ENCODE results near the gene PMEPA1.
A peak's percentile ranks its signal among the peaks of the same experiment; 100 is the strongest.

Gene PMEPA1

DNA sequence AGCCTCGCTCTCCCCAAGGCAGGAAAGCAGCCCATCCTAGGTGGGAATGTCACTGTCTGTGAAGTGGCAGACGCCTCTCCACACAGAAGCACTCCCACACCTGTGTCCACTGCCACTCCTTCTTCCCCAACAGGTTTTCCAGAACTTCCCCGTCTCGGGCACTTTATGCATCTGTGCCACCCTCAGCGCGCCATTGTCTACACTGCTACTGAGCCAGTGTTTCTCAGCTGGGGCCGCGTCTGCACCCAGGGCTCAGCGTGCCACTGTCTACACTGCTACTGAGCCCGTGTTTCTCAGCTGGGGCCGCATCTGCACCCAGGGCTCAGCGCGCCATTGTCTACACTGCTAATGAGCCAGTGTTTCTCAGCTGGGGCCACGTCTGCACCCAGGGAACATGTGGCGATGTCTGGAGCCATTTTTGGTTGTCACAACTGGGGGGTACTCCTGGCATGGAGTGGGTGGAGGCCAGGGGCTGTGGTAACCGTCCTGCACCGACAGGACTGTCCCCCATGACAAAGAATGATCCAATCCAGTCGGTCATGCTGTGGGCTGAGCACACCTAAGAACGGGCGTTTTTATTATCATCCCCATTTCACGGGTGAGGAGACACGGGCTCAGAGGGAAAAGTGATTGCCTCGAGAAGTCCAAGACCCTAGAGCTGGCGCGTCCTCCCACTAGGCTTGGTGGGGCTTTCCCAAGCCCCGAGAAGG is 47.9 kb downstream of the PMEPA1 start:
- Mint-ChIP-seq H3K27me3 (no peaks in the 10 kb centered on the region), H3K4me1 (ENCODE audit: low read depth) (peaks cover 20% of the 10 kb centered on the region), H3K36me3 (ENCODE audit: low read depth) (no peaks in the 10 kb centered on the region), H3K27ac (no peak overlapping the region), H3K4me3 (no peak overlapping the region), H3K9me3 (peaks cover 6% of the 10 kb centered on the region)

DNA sequence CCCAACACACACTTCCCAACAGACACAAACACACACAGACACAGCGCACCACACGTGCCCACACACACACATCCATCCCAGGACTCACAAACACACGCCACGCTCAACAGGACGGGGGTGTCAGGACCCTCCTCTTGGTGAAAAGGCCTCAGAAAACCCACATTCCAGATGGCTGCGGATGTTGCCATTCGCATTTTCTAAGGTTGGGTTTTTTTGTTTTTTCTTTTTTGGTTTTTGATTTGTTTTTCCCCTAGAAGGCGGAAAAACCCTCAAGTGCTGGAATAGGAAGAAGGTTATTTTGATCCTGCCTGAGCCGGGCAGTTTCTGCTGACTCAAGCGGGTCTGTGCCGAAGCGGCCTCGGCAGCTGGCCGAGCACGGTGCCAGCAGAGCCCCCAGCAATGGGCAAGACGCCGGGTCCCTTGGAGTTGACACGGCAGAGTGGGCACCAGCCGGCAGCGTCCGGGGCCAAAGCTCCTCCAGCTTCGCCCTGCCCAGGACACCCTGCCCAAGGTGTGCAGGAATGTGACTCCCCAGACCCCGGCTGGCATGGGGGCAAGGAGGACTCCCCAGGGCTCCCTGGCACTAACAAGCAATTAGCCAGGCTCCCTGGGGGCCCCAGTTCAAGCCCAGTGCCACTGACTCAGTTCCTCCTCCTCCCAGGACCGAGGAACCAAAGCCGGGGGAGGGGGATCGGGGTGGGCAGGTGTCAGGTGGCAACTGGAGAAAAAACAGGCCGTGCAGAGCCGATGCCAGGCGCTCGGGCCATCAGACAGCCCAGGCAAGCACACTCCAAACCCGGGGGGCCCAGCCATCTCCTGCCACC is 48.7 kb downstream of the PMEPA1 start:
- Mint-ChIP-seq H3K4me1 (ENCODE audit: low read depth) (peaks cover 20% of the 10 kb centered on the region), H3K27me3 (no peaks in the 10 kb centered on the region), H3K9me3 (peaks cover 6% of the 10 kb centered on the region), H3K36me3 (ENCODE audit: low read depth) (no peaks in the 10 kb centered on the region), H3K4me3 (no peak overlapping the region), H3K27ac (no peak overlapping the region)

DNA sequence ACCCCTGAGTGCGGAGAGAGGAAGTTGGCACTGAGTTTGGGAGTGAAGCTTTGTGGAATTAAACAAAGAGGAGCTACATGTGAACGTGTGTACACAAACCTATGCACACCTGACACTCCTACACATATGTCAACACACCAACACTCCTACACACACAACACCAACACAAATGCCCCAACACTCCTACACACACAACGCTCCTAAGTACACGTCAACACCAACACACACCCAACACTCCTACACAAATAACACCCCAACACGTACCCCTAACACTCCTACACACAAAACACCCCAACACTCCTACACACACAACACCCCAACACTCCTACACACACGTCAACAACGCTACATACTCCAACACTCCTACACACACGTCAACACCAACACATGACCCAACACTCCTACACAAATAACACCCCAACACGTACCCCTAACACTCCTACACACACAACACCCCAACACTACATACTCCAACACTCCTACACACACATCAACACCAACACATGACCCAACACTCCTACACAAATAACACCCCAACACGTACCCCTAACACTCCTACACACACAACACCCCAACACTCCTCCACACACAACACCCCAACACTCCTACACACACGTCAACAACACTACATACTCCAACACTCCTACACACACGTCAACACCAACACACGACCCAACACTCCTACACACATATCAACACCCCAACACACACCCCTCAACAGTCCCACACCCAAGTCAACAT is 49.5 kb downstream of the PMEPA1 start:
- H3K27me3 Mint-ChIP-seq = no peaks in the 10 kb centered on the region
- no peaks in the 10 kb centered on the region for H3K36me3 Mint-ChIP-seq (ENCODE audit: low read depth)
- H3K27ac Mint-ChIP-seq = no peak overlapping the region
- H3K4me1 Mint-ChIP-seq (ENCODE audit: low read depth) = peaks cover 20% of the 10 kb centered on the region
- H3K4me3 Mint-ChIP-seq = no peak overlapping the region
- peaks cover 6% of the 10 kb centered on the region for H3K9me3 Mint-ChIP-seq

DNA sequence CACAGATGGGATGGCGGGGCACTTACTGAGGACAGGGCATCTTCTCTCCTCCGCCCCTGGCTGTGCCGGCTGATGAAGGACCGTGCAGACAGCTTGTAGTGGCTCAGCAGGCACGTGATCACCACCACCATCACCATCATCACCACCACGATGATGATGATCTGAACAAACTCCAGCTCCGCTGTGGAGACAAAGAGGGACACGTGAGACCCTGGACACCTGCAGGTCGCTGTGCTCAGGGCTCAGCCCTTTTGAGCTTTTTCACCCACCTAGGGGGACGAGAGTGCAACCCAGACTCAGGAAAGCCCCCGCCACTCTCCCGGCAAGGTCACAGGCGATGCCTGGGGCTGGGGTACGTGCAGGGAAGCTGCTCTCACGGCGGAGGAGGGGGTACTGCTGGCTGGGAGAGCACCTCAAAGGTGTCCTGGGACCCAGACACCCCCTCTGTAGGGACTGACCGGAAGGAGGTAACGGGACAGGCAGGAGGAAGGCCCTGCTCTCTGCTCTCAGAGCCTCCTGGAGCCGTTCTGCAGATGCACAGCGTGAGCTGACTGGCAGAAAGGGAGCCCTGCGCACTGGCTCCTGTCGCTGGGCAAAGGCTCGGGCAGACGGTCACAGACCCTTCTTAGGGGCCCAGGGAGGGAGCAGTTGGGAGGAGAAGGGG is 50.2 kb downstream of the PMEPA1 start:
- peaks cover 6% of the 10 kb centered on the region for H3K9me3 Mint-ChIP-seq
- no peak overlapping the region for H3K4me3 Mint-ChIP-seq
- peaks cover 20% of the 10 kb centered on the region for H3K4me1 Mint-ChIP-seq (ENCODE audit: low read depth)
- H3K36me3 Mint-ChIP-seq (ENCODE audit: low read depth) = no peaks in the 10 kb centered on the region
- no peaks in the 10 kb centered on the region for H3K27me3 Mint-ChIP-seq
- no peak overlapping the region for H3K27ac Mint-ChIP-seq

DNA sequence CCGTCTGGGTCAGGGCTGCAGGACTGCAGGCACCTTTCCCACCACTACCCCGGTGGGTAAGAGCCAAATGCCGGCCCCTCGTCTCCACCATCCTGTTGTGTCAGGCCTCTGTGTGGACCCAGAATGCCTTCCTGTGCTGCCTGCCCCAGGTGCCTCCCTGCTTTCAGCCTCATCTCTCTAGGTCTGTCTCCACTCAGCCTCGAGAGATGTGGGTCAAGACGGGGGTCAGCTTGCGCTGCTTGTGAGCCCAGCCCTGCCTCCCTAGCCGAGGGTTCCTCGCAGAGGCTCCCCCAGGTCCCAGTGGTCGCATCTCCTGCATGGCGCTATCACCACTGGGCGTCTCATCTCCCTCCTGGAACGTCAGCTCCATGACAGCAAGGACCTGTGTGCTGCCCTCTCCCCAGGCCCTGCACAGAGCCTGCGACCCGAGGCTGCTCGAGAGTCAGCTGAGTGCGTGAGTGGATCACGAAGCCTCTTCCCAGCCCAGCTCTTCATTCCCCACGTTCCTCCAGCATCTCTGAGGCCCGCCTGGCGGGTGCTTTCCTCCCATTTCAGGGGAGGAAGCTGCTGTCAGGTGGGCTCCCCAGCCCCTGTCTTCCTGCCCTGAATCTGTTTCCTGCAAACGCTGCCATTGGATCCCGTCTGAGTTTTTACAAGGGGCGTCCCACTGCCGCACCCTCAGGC is 50.8 kb downstream of the PMEPA1 start:
- Mint-ChIP-seq H3K27me3 (no peaks in the 10 kb centered on the region), H3K9me3 (peaks cover 6% of the 10 kb centered on the region), H3K4me3 (no peak overlapping the region), H3K27ac (no peak overlapping the region), H3K4me1 (ENCODE audit: low read depth) (peaks cover 20% of the 10 kb centered on the region), H3K36me3 (ENCODE audit: low read depth) (no peaks in the 10 kb centered on the region)

DNA sequence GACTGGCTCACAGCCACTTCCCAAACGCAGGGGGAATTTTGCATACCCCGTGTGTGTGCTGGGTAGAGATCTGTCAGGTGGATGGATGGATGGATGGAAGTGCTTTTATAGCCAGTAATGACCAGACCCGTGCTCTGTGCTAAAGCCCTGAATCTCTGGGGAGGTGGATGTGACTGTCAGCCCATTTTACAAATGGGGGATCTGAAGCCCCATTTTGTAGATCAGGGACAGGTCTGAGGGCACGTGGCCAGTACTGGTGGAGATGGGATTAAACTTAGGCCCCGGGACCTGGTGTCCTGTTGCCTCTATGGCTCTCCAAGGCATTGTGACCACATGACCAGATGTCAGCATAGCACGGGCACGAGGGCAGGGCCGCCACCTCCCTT is 51.4 kb downstream of the PMEPA1 start:
- Mint-ChIP-seq H3K36me3 (ENCODE audit: low read depth) (no peaks in the 10 kb centered on the region), H3K4me1 (ENCODE audit: low read depth) (peaks cover 20% of the 10 kb centered on the region), H3K4me3 (no peak overlapping the region), H3K9me3 (peaks cover 6% of the 10 kb centered on the region), H3K27ac (peak overlapping the region; percentile 67), H3K27me3 (no peaks in the 10 kb centered on the region)

DNA sequence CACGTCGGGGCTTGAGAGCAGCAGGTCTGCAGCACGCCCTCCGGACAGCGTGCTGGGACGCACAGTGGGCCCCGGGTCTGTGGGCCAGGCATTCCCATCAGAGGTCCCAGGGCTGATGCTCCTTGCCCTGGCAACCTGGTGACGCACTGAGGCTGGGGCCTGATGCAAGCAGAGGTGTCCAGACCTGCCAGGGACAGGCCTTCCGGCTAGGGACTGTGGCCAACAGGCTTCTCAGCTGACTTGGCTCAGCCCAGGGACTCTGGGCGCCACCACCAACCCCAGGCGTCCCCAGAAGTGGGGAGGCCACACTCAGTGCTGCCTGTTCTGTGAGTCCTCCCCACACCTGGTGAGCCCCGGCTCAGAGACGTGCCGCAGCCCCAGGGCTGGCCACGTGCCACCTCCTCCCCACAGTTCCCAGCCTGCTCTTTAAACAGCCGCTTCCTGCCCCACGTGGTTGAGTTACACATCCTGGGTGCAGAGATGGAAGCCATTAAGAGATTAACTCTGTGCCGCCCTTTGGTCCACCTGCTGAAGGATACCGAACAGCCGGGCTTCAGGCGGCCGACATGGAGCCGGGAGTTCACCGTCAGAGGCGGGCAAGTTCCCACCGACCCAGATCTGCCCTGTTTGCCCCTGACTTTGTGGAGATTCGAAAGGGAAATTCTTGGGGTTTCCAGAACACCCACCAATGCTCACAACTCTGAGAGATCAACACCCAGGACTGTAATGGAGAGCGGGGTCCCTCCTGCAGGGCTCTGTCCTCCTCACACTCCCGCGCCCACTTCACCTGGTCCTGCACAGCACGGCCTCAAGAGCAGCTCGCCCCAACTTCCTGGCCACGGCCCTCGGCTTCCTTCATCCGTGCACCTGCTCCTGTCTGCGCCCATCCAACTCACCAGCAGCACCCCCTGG is 52.0 kb downstream of the PMEPA1 start:
- H3K36me3 Mint-ChIP-seq (ENCODE audit: low read depth) = no peaks in the 10 kb centered on the region
- no peak overlapping the region for H3K4me3 Mint-ChIP-seq
- peaks cover 20% of the 10 kb centered on the region for H3K4me1 Mint-ChIP-seq (ENCODE audit: low read depth)
- peaks cover 6% of the 10 kb centered on the region for H3K9me3 Mint-ChIP-seq
- H3K27me3 Mint-ChIP-seq = no peaks in the 10 kb centered on the region
- peak overlapping the region; percentile 67 for H3K27ac Mint-ChIP-seq

DNA sequence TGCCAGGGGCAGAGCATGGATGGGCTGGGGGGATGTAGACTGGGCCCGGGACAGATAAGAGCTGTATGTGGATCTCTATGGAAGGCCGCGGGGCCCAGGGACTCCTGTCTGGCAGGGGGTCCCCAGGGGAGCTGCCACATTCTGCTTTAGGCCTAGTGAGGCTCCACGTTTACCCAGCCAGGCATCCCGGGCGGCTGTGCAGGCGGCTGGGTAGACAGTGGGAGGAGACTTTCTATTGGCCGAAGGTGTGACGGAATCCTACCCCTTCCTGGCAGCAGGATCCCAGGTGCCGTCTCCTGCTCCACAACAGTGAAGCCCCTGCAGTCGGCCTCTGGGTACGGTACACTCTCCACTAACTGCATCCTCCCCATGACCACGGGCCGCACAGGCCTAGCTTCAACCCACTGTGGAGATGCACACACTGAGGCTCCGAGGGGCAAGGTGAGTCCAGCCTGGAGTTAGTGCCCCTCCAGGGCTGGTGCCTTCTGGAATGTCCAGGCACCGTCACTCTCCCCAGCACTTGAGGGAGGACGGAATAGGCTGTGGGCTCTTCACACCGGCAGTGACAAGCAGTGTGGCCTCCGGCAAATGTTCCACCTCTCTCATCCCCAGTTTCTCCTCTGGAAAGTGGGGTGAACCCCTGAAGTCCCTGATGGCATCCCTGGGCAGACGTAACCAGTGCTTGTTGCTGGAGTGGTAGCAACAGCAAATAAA is 52.8 kb downstream of the PMEPA1 start:
- Mint-ChIP-seq H3K4me3 (no peak overlapping the region), H3K27ac (no peak overlapping the region), H3K4me1 (ENCODE audit: low read depth) (peaks cover 20% of the 10 kb centered on the region), H3K27me3 (no peaks in the 10 kb centered on the region), H3K36me3 (ENCODE audit: low read depth) (no peaks in the 10 kb centered on the region), H3K9me3 (peaks cover 6% of the 10 kb centered on the region)

DNA sequence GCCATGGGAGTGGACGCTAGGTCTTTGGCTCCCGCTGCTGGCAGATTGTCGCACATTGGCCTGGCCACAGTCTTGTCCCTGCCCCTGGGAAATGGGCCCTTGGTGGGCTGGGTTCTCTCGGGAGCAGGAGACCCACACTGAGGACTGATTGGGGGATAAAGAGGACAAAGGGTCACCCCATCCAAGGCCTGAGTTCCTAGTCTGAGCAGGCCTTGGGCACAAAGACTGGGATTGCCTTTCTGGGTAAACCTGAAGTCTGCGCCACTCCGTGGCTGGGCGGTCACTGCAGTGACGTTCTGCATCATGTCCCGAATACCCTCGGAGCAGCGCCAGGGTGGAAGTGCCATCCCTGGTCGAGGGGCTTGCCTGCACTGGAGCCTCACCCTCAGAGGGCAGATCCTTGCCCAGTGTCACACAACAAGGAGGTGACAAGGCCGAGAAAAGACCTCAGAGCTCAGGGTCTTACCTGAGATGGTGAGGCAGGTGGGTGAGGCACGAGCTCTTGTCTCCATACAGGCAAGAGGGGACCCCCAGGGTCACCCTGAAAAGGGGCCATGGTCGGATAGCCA is 53.5 kb downstream of the PMEPA1 start:
- no peaks in the 10 kb centered on the region for H3K27me3 Mint-ChIP-seq
- H3K36me3 Mint-ChIP-seq (ENCODE audit: low read depth) = no peaks in the 10 kb centered on the region
- peaks cover 6% of the 10 kb centered on the region for H3K9me3 Mint-ChIP-seq
- H3K4me3 Mint-ChIP-seq = no peak overlapping the region
- H3K4me1 Mint-ChIP-seq (ENCODE audit: low read depth) = peaks cover 20% of the 10 kb centered on the region
- no peak overlapping the region for H3K27ac Mint-ChIP-seq

DNA sequence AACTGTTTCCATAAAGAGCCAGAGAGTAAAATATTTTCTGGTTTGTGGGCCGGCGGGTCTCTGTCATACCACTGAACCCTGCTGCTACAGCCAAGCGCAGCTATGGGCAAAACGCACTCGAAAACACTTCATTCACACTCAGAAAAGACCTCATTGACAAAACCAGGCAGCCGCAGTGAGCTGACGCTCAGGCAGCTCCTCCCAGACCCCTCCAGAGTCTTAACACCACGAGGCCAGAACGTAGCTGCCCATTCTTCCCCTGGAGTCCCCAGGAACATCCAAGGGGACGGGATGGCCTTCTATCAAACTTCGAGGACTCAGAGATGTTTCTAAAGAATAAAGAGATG is 54.0 kb downstream of the PMEPA1 start:
- no peak overlapping the region for H3K4me3 Mint-ChIP-seq
- no peaks in the 10 kb centered on the region for H3K36me3 Mint-ChIP-seq (ENCODE audit: low read depth)
- no peaks in the 10 kb centered on the region for H3K27me3 Mint-ChIP-seq

DNA sequence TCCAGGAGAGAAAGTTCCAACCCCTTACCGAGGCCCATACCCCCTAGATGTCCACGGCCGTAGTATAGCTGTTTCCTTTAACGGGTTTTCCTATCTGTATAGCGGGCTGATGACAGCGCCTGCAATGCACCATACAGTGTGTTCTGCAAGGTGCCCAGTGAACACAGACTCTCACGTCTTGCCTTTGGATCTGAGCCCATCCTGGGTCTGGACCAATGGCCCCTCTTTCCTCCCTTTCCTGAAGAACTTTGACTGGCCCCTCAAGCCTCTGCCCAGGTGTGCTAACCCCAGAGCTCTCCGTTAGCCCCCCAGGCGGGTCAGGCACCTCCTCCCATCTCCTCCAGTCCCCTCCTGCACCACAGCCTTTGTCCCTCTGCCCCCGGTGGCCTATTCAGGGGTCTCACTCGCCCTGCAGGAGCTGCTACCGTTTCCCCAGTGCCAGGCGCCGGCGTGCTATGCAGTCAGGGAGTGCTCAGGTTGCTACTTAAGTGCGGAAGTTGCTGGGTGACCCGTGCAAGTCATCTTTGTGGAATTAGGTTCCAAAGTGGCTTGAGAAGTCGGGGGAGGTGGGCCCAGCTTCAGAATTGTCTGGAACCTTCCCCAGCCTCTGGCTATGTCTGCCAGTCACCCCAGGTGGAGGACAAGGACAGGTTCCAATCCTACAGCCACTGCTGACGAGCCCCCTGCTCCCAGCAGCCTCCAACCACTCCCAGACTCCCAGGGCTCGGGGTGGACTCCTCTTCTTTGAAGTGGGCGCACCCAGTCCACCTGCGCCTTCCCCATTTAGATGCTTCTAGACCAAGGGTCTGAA is 54.6 kb downstream of the PMEPA1 start:
- Mint-ChIP-seq H3K4me1 (ENCODE audit: low read depth) (peaks cover 20% of the 10 kb centered on the region), H3K4me3 (no peak overlapping the region), H3K9me3 (no peaks in the 10 kb centered on the region), H3K27ac (no peak overlapping the region), H3K36me3 (ENCODE audit: low read depth) (no peaks in the 10 kb centered on the region), H3K27me3 (no peaks in the 10 kb centered on the region)

More for the DNA sequence above, 54.0 kb downstream of the PMEPA1 start:
- H3K4me1 Mint-ChIP-seq (ENCODE audit: low read depth) = peaks cover 20% of the 10 kb centered on the region
- peaks cover 5% of the 10 kb centered on the region for H3K9me3 Mint-ChIP-seq
- no peak overlapping the region for H3K27ac Mint-ChIP-seq

DNA sequence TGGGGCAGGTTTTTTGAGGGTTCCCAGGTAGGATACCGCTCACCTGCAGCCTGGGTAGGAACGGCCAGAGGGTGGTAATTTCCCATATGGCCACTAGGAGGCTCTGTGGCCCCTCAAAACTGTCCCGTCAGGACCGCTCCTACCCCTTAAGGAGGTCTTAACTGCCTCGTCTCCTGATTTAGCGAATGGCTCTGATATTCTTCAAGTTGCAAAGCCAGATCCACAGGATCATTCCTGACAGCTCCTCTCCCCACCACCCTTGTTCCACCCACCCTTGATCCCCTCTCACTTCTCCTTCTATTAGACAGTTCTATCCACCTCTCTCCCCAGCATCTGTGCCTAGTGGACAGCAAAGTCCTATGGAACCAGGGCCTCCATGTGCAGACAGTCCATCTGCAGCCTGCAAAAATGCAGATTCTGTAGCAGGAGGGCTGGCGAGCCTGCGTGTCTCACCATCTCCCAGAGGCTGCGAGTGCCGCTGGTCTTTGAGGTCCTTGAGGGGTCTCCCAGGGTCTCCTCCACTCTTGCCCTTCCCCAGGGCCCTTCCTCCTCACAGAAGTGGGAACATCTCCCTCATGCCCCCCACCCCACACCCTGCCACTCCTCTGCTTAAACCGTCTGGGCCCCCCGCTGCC is 55.3 kb downstream of the PMEPA1 start:
- Mint-ChIP-seq H3K36me3 (ENCODE audit: low read depth) (no peaks in the 10 kb centered on the region), H3K27ac (no peak overlapping the region), H3K27me3 (no peaks in the 10 kb centered on the region), H3K4me3 (no peak overlapping the region), H3K4me1 (ENCODE audit: low read depth) (peaks cover 20% of the 10 kb centered on the region), H3K9me3 (no peaks in the 10 kb centered on the region)

All from stimulated activated naive CD8-positive, alpha-beta T cell treated with anti-CD3 and anti-CD28 coated beads, Interleukin-15, Interleukin-2, amounts not matched to agents 100 ng/mL and 50 ng/mL, for 24 hours (primary cell).